Measurements from ENCODE around the gene EIF2A.

GRCh38 chr3:150610785-150611184, 64.2 kb downstream of the EIF2A start:
- TF ChIP-seq POLR2AphosphoS5 (IDR thresholded peaks at IDR 0.05; ENCODE audit: insufficient read depth in 1 of 2, low read depth in 1 of 2) (no peak), CTCF (IDR thresholded peaks at IDR 0.05) (no peak)

Data from vagina (tissue), 2 donors.